SK-N-SH (cell line): ENCODE data around the gene LARGE1. TPM values are rescaled to one million over a fixed set of nuclear protein-coding genes. Genes with fewer than 3 reads are reported as not detected.

Source experiments
- CTCF ChIA-PET: fragments of 300-600, 350-600 bp; formaldehyde crosslinking; extraction: SDS; loops from one replicate; lab custom pipeline; 2021; lab: Yijun Ruan, JAX
- POLR2A ChIA-PET: fragments of 350-600 bp; sonication (Branson Sonifier 250); formaldehyde crosslinking; extraction: SDS; loops from one replicate; lab custom pipeline; 2020; ENCODE audit warnings: antibody characterized with exemption, inconsistent platforms; lab: Yijun Ruan, JAX
- DNase-seq: peaks from one replicate; pipeline ENCODE4 v3.0.0; 2012
- H2AFZ ChIP-seq: fragments of 200-600 bp; sonication (generic); 2 replicates; pipeline ENCODE4 v1.8.1; 2016; ENCODE audit warnings: antibody characterized with exemption, mild to moderate bottlenecking, low read depth
- H3F3A ChIP-seq: fragments of 200-600 bp; sonication (generic); replicated peaks from 2 replicates; pipeline ENCODE3; 2016; ENCODE audit warnings: antibody characterized with exemption, mild to moderate bottlenecking; ENCODE audit not compliant: insufficient read depth
- H3K27ac ChIP-seq, 2 experiments: fragments of 200-500 bp in 1 of 2; fragments of 200-600 bp in 1 of 2; sonication (Bioruptor generic) in 1 of 2; sonication (generic), shearing (Covaris generic) in 1 of 2; 2 replicates each; pipeline versions ENCODE4 v1.5.1 to v1.6.1; 2014 to 2016; ENCODE audit warnings: low read depth in 2 of 2, inconsistent platforms in 1 of 2, low read length in 1 of 2, mild to moderate bottlenecking in 1 of 2, mixed read lengths in 1 of 2
- H3K27me3 ChIP-seq: fragments of 200-600 bp; sonication (generic), shearing (Covaris generic); 2 replicates; pipeline ENCODE4 v1.6.1; 2016; ENCODE audit warnings: mixed run types; ENCODE audit not compliant: insufficient read depth
- H3K36me3 ChIP-seq, 2 experiments: fragments of 200-500 bp in 1 of 2; fragments of 200-600 bp in 1 of 2; sonication (Bioruptor generic) in 1 of 2; sonication (generic) in 1 of 2; replicated peaks in 1 of 2; 2 replicates each; pipeline versions ENCODE3 to v1.5.1; 2014 to 2016; ENCODE audit warnings: low read length in 1 of 2, mild to moderate bottlenecking in 1 of 2; ENCODE audit not compliant: insufficient read depth in 2 of 2, control insufficient read depth in 1 of 2
- H3K4me1 ChIP-seq, 2 experiments: fragments of 200-500 bp in 1 of 2; fragments of 200-600 bp in 1 of 2; sonication (Bioruptor generic) in 1 of 2; sonication (generic), shearing (Covaris generic) in 1 of 2; 2 replicates each; pipeline versions ENCODE4 v1.5.1 to v1.6.1; 2014 to 2016; ENCODE audit warnings: low read depth in 1 of 2, low read length in 1 of 2, mixed run types in 1 of 2; ENCODE audit not compliant: insufficient read depth in 2 of 2, control insufficient read depth in 1 of 2
- H3K4me2 ChIP-seq: fragments of 200-600 bp; sonication (generic), shearing (Covaris generic); 2 replicates; pipeline ENCODE4 v1.6.1; 2017; ENCODE audit warnings: mixed run types
- H3K4me3 ChIP-seq, 2 experiments: fragments of 200-500 bp in 1 of 2; fragments of 200-600 bp in 1 of 2; sonication (Bioruptor generic) in 1 of 2; sonication (generic), shearing (Covaris generic) in 1 of 2; 2 replicates each; pipeline versions ENCODE4 v1.5.1 to v1.8.1; 2014 to 2016; ENCODE audit warnings: low read depth in 2 of 2, inconsistent platforms in 1 of 2, low read length in 1 of 2, mild to moderate bottlenecking in 1 of 2, mixed read lengths in 1 of 2, moderate library complexity in 1 of 2
- H3K79me2 ChIP-seq: fragments of 200-600 bp; sonication (generic); 2 replicates; pipeline ENCODE4 v1.8.1; 2017; ENCODE audit warnings: mild to moderate bottlenecking; ENCODE audit not compliant: insufficient read depth
- H3K9ac ChIP-seq: fragments of 200-600 bp; sonication (generic); 2 replicates; pipeline ENCODE4 v1.6.1; 2017; ENCODE audit warnings: mixed run types
- H3K9me2 ChIP-seq: fragments of 200-600 bp; sonication (generic); 2 replicates; pipeline ENCODE4 v1.6.1; 2017; ENCODE audit warnings: mixed run types
- H3K9me3 ChIP-seq: fragments of 200-600 bp; sonication (generic); 2 replicates; pipeline ENCODE4 v1.6.1; 2017; ENCODE audit warnings: mixed run types, mild to moderate bottlenecking, moderate library complexity
- H4K20me1 ChIP-seq: fragments of 200-600 bp; sonication (generic); 2 replicates; pipeline ENCODE4 v1.6.1; 2017; ENCODE audit warnings: mild to moderate bottlenecking, mixed run types; ENCODE audit not compliant: insufficient read depth
- CHD2 ChIP-seq: fragments of 150-350 bp; IDR thresholded peaks from 2 replicates; pipeline ENCODE4 v1.6.1; 2018; ENCODE audit warnings: low read length; ENCODE audit not compliant: partially characterized antibody
- EP300 ChIP-seq, 2 experiments: IDR thresholded peaks; 2 replicates each; pipeline versions ENCODE4 v1.4.0 to v1.6.1; 2012; ENCODE audit warnings: borderline replicate concordance in 1 of 2, low read depth in 1 of 2, low read length in 1 of 2
- EZH2phosphoT487 ChIP-seq: fragments of 200-600 bp; sonication (generic); IDR thresholded peaks from 2 replicates; pipeline ENCODE4 v1.6.1; 2017; ENCODE audit warnings: low read depth, mixed run types, mild to moderate bottlenecking, antibody characterized with exemption, moderate library complexity, borderline replicate concordance
- FOSL2 ChIP-seq: IDR thresholded peaks from 2 replicates; pipeline ENCODE4 v1.4.0; 2012; ENCODE audit warnings: low read depth, mild to moderate bottlenecking, moderate library complexity, borderline replicate concordance
- MEF2A ChIP-seq: IDR thresholded peaks from 2 replicates; pipeline ENCODE4 v1.4.0; 2012; ENCODE audit warnings: low read depth, borderline replicate concordance
- MXI1 ChIP-seq: IDR thresholded peaks from 2 replicates; pipeline ENCODE4 v1.6.1; 2012; ENCODE audit warnings: mild to moderate bottlenecking, low read depth, low read length, improper control_type of control experiment
- POLR2AphosphoS5 ChIP-seq: IDR thresholded peaks from 2 replicates; pipeline ENCODE4 v1.6.1; 2012; ENCODE audit warnings: low read depth, low read length
- RCOR1 ChIP-seq: fragments of 150-350 bp; IDR thresholded peaks from 2 replicates; pipeline ENCODE4 v1.6.1; 2017; ENCODE audit warnings: antibody characterized with exemption, low read length
- RXRA ChIP-seq: IDR thresholded peaks from 2 replicates; pipeline ENCODE4 v1.4.0; 2012; ENCODE audit warnings: low read depth, mild to moderate bottlenecking, borderline replicate concordance
- SIN3A ChIP-seq: IDR thresholded peaks from 2 replicates; pipeline ENCODE4 v1.6.1; 2012; ENCODE audit warnings: low read depth, mild to moderate bottlenecking, low read length, moderate library complexity, borderline replicate concordance
- TAF1 ChIP-seq: IDR thresholded peaks from 2 replicates; pipeline ENCODE4 v1.6.1; 2012; ENCODE audit warnings: low read depth, mild to moderate bottlenecking, low read length, moderate library complexity, borderline replicate concordance
- YY1 ChIP-seq: IDR thresholded peaks from 2 replicates; pipeline ENCODE4 v1.4.0; 2012; ENCODE audit warnings: low read depth, mild to moderate bottlenecking
- WGBS: methylation state at CpG from one replicate; pipeline ENCODE4 v1.1.6; 2017; ENCODE audit warnings: low lambda C conversion rate; 5-methylcytosine and 5-hydroxymethylcytosine counted together
- polyA plus RNA-seq, 3 experiments: library from polyadenylated mRNA; depleted of rRNA; stranded (reverse); fragments of >200 nt; gene quantifications; 2 replicates each; pipeline ENCODE4 v1.2.3, GENCODE V29; 2012
- TF ChIP-seq, protein P1 (sequence below): IDR thresholded peaks from 2 replicates; pipeline ENCODE4 v1.4.0; 2012; ENCODE audit warnings: low read depth, borderline replicate concordance

The LARGE1 gene
- polyA plus RNA-seq, 1 of the 3 experiments (the other 2 are of a cell fraction) = 1.1 TPM

GRCh38 chr22:33914699-33915098, 5.6 kb downstream of the LARGE1 start:
- Histone ChIP-seq H3K4me3 (no peak overlapping the region), H3F3A (no peaks in the 10 kb centered on the region), H3K27ac (no peak overlapping the region), H3K27me3 (no peaks in the 10 kb centered on the region; the same call in 1 of the 2 replicates), H3K4me1 (peaks cover 0 to 5% of the 10 kb centered on the region in 2 experiments; a peak in 1 of 4 replicates), H3K9me2 (no peaks in the 10 kb centered on the region), H3K9me3 (no peaks in the 10 kb centered on the region), H3K79me2 (no peaks in the 10 kb centered on the region), H3K4me2 (no peak overlapping the region), H3K9ac (no peak overlapping the region), H4K20me1 (0 out of 2 replicates have a peak, but pooled peaks cover 9% of the 10 kb centered on the region), H2AFZ (no peak overlapping the region), H3K36me3 (no peaks in the 10 kb centered on the region)
- DNase-seq = no peak
- no peak for TF ChIP-seq RXRA
- TF ChIP-seq EP300 (IDR thresholded peaks at IDR 0.05; ENCODE audit: borderline replicate concordance in 1 of 2, low read depth in 1 of 2, low read length in 1 of 2) = no peak
- no peak for TF ChIP-seq RCOR1
- no peak for TF ChIP-seq TAF1
- TF ChIP-seq MEF2A = no peak
- no peak for TF ChIP-seq YY1
- ChIA-PET CTCF (interaction anchor here (1.4 kb wide), 1 partner anchor 613 kb away, joined by 4 read pairs; no protein-coding TSS in a partner anchor), POLR2A (no interaction called here)
- 33% methylated on average over 1 of the region's 1 CpG for WGBS

DNA sequence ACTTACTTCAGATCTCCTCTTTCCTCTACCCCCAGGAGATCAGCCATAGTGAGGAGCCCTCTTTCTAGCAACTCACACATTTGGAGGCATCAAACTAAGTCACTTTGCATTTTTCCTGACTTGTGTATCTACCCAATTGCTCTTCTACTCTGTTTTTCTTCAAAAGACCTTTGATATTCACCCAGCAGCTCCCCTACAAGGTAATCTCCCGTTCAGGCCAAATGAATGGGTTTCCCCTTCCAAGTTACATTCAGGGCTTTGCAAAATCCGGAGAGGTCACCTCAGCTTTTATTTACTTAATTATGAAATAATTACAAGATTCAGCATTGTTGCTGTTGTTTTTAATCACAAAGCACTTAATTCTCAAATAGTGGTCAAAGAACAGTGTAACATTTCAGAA, 6.1 kb downstream of the LARGE1 start:
- ChIA-PET POLR2A (no interaction called here), CTCF (interaction anchor here (1.4 kb wide), 1 partner anchor 612 kb away, joined by 4 read pairs; no protein-coding TSS in a partner anchor)
- Histone ChIP-seq H3K9me2 (no peaks in the 10 kb centered on the region), H3K27ac (no peak overlapping the region), H3K79me2 (no peaks in the 10 kb centered on the region), H3K9ac (no peak overlapping the region), H2AFZ (no peak overlapping the region), H3K4me3 (no peak overlapping the region), H3K4me2 (no peak overlapping the region), H3K36me3 (no peaks in the 10 kb centered on the region), H3F3A (no peaks in the 10 kb centered on the region), H3K27me3 (no peaks in the 10 kb centered on the region; the same call in 1 of the 2 replicates), H4K20me1 (0 out of 2 replicates have a peak, but pooled peaks cover 9% of the 10 kb centered on the region), H3K4me1 (no peaks in the 10 kb centered on the region), H3K9me3 (no peaks in the 10 kb centered on the region)
- 65% methylated on average over 2 of the region's 2 CpGs for WGBS
- DNase-seq = no peak
- TF ChIP-seq MXI1 (no peak), FOSL2 (no peak), CHD2 (no peak), POLR2AphosphoS5 (no peak)
- TF ChIP-seq, protein P1, sequence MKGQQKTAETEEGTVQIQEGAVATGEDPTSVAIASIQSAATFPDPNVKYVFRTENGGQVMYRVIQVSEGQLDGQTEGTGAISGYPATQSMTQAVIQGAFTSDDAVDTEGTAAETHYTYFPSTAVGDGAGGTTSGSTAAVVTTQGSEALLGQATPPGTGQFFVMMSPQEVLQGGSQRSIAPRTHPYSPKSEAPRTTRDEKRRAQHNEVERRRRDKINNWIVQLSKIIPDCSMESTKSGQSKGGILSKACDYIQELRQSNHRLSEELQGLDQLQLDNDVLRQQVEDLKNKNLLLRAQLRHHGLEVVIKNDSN = no peak

- H3K79me2 ChIP-seq = no peaks in the 10 kb centered on the region
- H3K9ac ChIP-seq = no peak overlapping the region
- no peaks in the 10 kb centered on the region for H3K9me3 ChIP-seq
- no peak overlapping the region for H3K4me3 ChIP-seq
- no peaks in the 10 kb centered on the region for H4K20me1 ChIP-seq
- 83% methylated on average over 4 of the region's 4 CpGs for WGBS
- no peak for TF ChIP-seq SIN3A
- no peak for TF ChIP-seq MEF2A
- TF ChIP-seq EZH2phosphoT487 = no peak
- TF ChIP-seq, all 33 proteins: peak for 0
- Histone ChIP-seq H3K27me3 (no peaks in the 10 kb centered on the region), H3F3A (no peaks in the 10 kb centered on the region), H3K9me2 (no peaks in the 10 kb centered on the region), H3K36me3 (no peaks in the 10 kb centered on the region), H2AFZ (no peak overlapping the region), H3K27ac (no peak overlapping the region), H3K4me2 (no peak overlapping the region), H3K4me1 (no peaks in the 10 kb centered on the region)
- ChIA-PET POLR2A (no interaction called here), CTCF (interaction anchor here (1.4 kb wide), 1 partner anchor 611 kb away, joined by 4 read pairs; no protein-coding TSS in a partner anchor)
- DNase-seq = no peak
These were observed 7.1 kb downstream of the LARGE1 start for GRCh38 chr22:33913188-33913587.
